ENCODE measurements around the gene GDPD5.

The GDPD5 gene

GRCh38 chr11:75463106-75463774, 62.5 kb downstream of the GDPD5 start:
- Histone ChIP-seq H3F3A (ENCODE audit: insufficient read depth, low read length) (no peaks in the 10 kb centered on the region), H3K79me2 (ENCODE audit: insufficient read depth, low read length) (no peaks in the 10 kb centered on the region), H3K4me1 (ENCODE audit: insufficient read depth, low read length, severe bottlenecking) (no peaks in the 10 kb centered on the region), H3K4me2 (ENCODE audit: low read length) (no peak overlapping the region), H3K27ac (ENCODE audit: low read depth, low read length, poor library complexity, severe bottlenecking) (no peak overlapping the region), H3K9me2 (ENCODE audit: low read depth, low read length) (no peaks in the 10 kb centered on the region), H3K27me3 (ENCODE audit: insufficient read depth, low read length) (0 out of 2 replicates have a peak, but pooled peaks cover 4% of the 10 kb centered on the region), H2AFZ (ENCODE audit: low read length) (no peak overlapping the region), H3K9ac (ENCODE audit: low read length) (no peak overlapping the region), H3K4me3 (ENCODE audit: low read depth, low read length, poor library complexity, severe bottlenecking) (no peak overlapping the region), H3K36me3 (ENCODE audit: insufficient read depth, low read length) (no peaks in the 10 kb centered on the region), H4K20me1 (ENCODE audit: insufficient read depth, low read length) (no peaks in the 10 kb centered on the region), H3K9me3 (ENCODE audit: low read length) (no peaks in the 10 kb centered on the region)
- TF ChIP-seq EZH2 (IDR thresholded peaks at IDR 0.05; ENCODE audit: borderline replicate concordance, low read length), result no peak
- TF ChIP-seq, protein P1, sequence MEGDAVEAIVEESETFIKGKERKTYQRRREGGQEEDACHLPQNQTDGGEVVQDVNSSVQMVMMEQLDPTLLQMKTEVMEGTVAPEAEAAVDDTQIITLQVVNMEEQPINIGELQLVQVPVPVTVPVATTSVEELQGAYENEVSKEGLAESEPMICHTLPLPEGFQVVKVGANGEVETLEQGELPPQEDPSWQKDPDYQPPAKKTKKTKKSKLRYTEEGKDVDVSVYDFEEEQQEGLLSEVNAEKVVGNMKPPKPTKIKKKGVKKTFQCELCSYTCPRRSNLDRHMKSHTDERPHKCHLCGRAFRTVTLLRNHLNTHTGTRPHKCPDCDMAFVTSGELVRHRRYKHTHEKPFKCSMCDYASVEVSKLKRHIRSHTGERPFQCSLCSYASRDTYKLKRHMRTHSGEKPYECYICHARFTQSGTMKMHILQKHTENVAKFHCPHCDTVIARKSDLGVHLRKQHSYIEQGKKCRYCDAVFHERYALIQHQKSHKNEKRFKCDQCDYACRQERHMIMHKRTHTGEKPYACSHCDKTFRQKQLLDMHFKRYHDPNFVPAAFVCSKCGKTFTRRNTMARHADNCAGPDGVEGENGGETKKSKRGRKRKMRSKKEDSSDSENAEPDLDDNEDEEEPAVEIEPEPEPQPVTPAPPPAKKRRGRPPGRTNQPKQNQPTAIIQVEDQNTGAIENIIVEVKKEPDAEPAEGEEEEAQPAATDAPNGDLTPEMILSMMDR (IDR thresholded peaks at IDR 0.05; ENCODE audit: low read length), result no peak

DNA sequence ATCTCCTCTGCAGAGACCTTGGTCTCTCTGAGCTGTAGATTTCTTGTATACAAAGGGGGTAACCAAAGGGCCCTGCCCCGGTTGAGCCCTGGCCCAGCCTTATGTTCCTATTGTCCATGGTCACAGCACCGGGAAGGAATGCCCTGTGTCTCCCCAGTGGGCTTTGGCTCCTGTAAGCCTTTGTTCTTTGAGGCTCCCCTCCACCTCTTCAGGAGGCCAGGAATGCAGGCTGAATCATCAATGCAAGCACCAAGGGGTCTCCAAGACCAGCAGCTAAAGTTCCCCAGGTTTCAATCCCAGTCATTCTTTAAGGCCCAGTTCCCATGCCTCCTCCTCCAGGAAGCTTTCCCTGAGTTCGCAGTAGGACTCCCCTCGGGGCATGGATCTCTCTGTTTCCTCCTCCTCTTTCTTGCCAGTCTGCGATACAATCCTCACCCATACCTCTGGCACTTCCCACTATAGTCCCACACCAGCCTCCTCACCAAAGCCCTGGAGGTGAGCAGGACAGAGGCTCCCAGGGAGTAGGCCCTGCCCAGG, 63.6 kb downstream of the GDPD5 start:
- Histone ChIP-seq H3K36me3 (ENCODE audit: insufficient read depth, low read length) (no peaks in the 10 kb centered on the region), H3K4me3 (ENCODE audit: low read depth, low read length, poor library complexity, severe bottlenecking) (no peak overlapping the region), H3K4me2 (ENCODE audit: low read length) (no peak overlapping the region), H3K27me3 (ENCODE audit: insufficient read depth, low read length) (0 out of 2 replicates have a peak, but pooled peaks cover 4% of the 10 kb centered on the region), H3K79me2 (ENCODE audit: insufficient read depth, low read length) (no peaks in the 10 kb centered on the region), H3K4me1 (ENCODE audit: insufficient read depth, low read length, severe bottlenecking) (no peaks in the 10 kb centered on the region), H3F3A (ENCODE audit: insufficient read depth, low read length) (no peaks in the 10 kb centered on the region), H3K9ac (ENCODE audit: low read length) (no peak overlapping the region), H3K9me3 (ENCODE audit: low read length) (no peaks in the 10 kb centered on the region), H4K20me1 (ENCODE audit: insufficient read depth, low read length) (no peaks in the 10 kb centered on the region), H3K9me2 (ENCODE audit: low read depth, low read length) (no peaks in the 10 kb centered on the region), H3K27ac (ENCODE audit: low read depth, low read length, poor library complexity, severe bottlenecking) (no peak overlapping the region), H2AFZ (ENCODE audit: low read length) (no peak overlapping the region)
- no peak for TF ChIP-seq EZH2 (IDR thresholded peaks at IDR 0.05; ENCODE audit: borderline replicate concordance, low read length)
- TF ChIP-seq, protein P1 (IDR thresholded peaks at IDR 0.05; ENCODE audit: low read length), result no peak

GRCh38 chr11:75461151-75461550, 64.6 kb downstream of the GDPD5 start:
- Histone ChIP-seq H3F3A (ENCODE audit: insufficient read depth, low read length) (no peaks in the 10 kb centered on the region), H4K20me1 (ENCODE audit: insufficient read depth, low read length) (no peaks in the 10 kb centered on the region), H3K9me3 (ENCODE audit: low read length) (no peaks in the 10 kb centered on the region), H3K4me3 (ENCODE audit: low read depth, low read length, poor library complexity, severe bottlenecking) (no peak overlapping the region), H3K36me3 (ENCODE audit: insufficient read depth, low read length) (no peaks in the 10 kb centered on the region), H3K9ac (ENCODE audit: low read length) (no peak overlapping the region), H2AFZ (ENCODE audit: low read length) (no peak overlapping the region), H3K9me2 (ENCODE audit: low read depth, low read length) (no peaks in the 10 kb centered on the region), H3K27ac (ENCODE audit: low read depth, low read length, poor library complexity, severe bottlenecking) (no peak overlapping the region), H3K79me2 (ENCODE audit: insufficient read depth, low read length) (no peaks in the 10 kb centered on the region), H3K27me3 (ENCODE audit: insufficient read depth, low read length) (0 out of 2 replicates have a peak, but pooled peaks cover 8% of the 10 kb centered on the region), H3K4me1 (ENCODE audit: insufficient read depth, low read length, severe bottlenecking) (no peaks in the 10 kb centered on the region), H3K4me2 (ENCODE audit: low read length) (no peak overlapping the region)
- TF ChIP-seq, protein P1 (IDR thresholded peaks at IDR 0.05; ENCODE audit: low read length), result no peak
- TF ChIP-seq EZH2 (IDR thresholded peaks at IDR 0.05; ENCODE audit: borderline replicate concordance, low read length), result no peak
